PC-3 (cell line): ENCODE measurements around the gene CPLX3.

ENCODE experiments used
- EZH2 ChIP-seq: fragments of 300-600 bp; sonication (generic); IDR thresholded peaks from one replicate; pipeline ENCODE4 v1.6.1; 2017; ENCODE audit warnings: antibody characterized with exemption, mild to moderate bottlenecking, low read length; ENCODE audit not compliant: unreplicated experiment
- TF ChIP-seq, protein P1 (sequence below): fragments of 300-600 bp; sonication (generic); conservative IDR thresholded peaks from 2 replicates; pipeline ENCODE4 v1.5.1; 2017; ENCODE audit warnings: antibody characterized with exemption, low read depth, mild to moderate bottlenecking, low read length

DNA sequence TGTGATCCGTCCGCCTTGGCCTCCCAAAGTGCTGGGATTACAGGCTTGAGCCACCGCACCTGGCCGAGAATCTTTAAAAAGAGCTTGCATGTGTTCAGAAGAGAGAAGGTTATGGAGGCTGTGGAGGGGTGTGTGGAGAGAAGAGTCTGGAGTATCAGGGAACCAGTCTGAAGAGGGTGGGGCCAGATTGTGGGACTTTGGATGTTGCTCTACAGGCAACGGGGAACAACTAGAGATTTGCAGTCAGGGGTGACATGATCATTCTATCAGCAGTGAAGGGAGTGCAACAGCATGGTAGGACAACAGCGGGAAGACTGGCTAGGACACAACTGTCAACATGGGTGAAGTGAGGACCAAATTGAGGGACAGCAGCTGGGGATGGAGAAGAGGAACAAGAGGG lies 37.9 kb downstream of the CPLX3 start:
- TF ChIP-seq, protein P1, sequence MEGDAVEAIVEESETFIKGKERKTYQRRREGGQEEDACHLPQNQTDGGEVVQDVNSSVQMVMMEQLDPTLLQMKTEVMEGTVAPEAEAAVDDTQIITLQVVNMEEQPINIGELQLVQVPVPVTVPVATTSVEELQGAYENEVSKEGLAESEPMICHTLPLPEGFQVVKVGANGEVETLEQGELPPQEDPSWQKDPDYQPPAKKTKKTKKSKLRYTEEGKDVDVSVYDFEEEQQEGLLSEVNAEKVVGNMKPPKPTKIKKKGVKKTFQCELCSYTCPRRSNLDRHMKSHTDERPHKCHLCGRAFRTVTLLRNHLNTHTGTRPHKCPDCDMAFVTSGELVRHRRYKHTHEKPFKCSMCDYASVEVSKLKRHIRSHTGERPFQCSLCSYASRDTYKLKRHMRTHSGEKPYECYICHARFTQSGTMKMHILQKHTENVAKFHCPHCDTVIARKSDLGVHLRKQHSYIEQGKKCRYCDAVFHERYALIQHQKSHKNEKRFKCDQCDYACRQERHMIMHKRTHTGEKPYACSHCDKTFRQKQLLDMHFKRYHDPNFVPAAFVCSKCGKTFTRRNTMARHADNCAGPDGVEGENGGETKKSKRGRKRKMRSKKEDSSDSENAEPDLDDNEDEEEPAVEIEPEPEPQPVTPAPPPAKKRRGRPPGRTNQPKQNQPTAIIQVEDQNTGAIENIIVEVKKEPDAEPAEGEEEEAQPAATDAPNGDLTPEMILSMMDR, result no peak
- no peak for TF ChIP-seq EZH2
